ENCODE measurements around the gene SLC22A12.
A peak's percentile ranks its signal among the peaks of the same experiment; 100 is the strongest.

Gene SLC22A12

GRCh38 chr11:64590763-64591221 lies at the start of gene SLC22A12:
TSS of gene SLC22A12 (plus strand) at chr11:64591220. CDS start at chr11:64591557, 337 bp downstream.
- H3K36me3 Mint-ChIP-seq, result no peaks in the 10 kb centered on the region
- ATAC-seq (no peak), DNase-seq (ENCODE audit: low spot score in 2 of 2) (no peak)
- peaks cover 8% of the 10 kb centered on the region for H3K9me3 Mint-ChIP-seq
- H3K4me1 Mint-ChIP-seq, result no peaks in the 10 kb centered on the region
- H3K27ac Mint-ChIP-seq, result no peak within 1 kb of the TSS
- H3K4me3 Mint-ChIP-seq, result no peak within 1 kb of the TSS

GRCh38 chr11:64542172-64543125 lies 48.6 kb upstream of the SLC22A12 start:
- H3K4me1 Mint-ChIP-seq, result no peaks in the 10 kb centered on the region
- ATAC-seq (no peak), DNase-seq (ENCODE audit: low spot score in 2 of 2) (no peak)
- H3K4me3 Mint-ChIP-seq, result no peak overlapping the region
- no peaks in the 10 kb centered on the region for H3K36me3 Mint-ChIP-seq
- no peak overlapping the region for H3K27ac Mint-ChIP-seq
- no peaks in the 10 kb centered on the region for H3K9me3 Mint-ChIP-seq

GRCh38 chr11:64543818-64544217 lies 47.2 kb upstream of the SLC22A12 start:
- Mint-ChIP-seq H3K4me3 (no peak overlapping the region), H3K27ac (no peak overlapping the region), H3K9me3 (no peaks in the 10 kb centered on the region)

GRCh38 chr11:64544616-64545296 lies 46.3 kb upstream of the SLC22A12 start:
- no peaks in the 10 kb centered on the region for H3K4me1 Mint-ChIP-seq
- no peak overlapping the region for H3K27ac Mint-ChIP-seq
- H3K36me3 Mint-ChIP-seq, result no peaks in the 10 kb centered on the region
- DNase-seq (ENCODE audit: low spot score in 2 of 2) (no peak), ATAC-seq (no peak)
- H3K9me3 Mint-ChIP-seq, result no peaks in the 10 kb centered on the region
- no peak overlapping the region for H3K4me3 Mint-ChIP-seq

More at GRCh38 chr11:64543818-64544217, 47.2 kb upstream of the SLC22A12 start:
- Mint-ChIP-seq H3K4me1 (no peaks in the 10 kb centered on the region), H3K36me3 (no peaks in the 10 kb centered on the region)
- DNase-seq (ENCODE audit: low spot score in 2 of 2) (no peak), ATAC-seq (no peak)

GRCh38 chr11:64545619-64546018 lies 45.4 kb upstream of the SLC22A12 start:
- H3K27ac Mint-ChIP-seq, result no peak overlapping the region

GRCh38 chr11:64546176-64546575 lies 44.8 kb upstream of the SLC22A12 start:
- ATAC-seq (no peak), DNase-seq (ENCODE audit: low spot score in 2 of 2) (no peak)
- no peak overlapping the region for H3K4me3 Mint-ChIP-seq
- H3K36me3 Mint-ChIP-seq, result no peaks in the 10 kb centered on the region
- H3K4me1 Mint-ChIP-seq, result no peaks in the 10 kb centered on the region
- H3K9me3 Mint-ChIP-seq, result no peaks in the 10 kb centered on the region
- no peak overlapping the region for H3K27ac Mint-ChIP-seq

More at GRCh38 chr11:64545619-64546018, 45.4 kb upstream of the SLC22A12 start:
- H3K36me3 Mint-ChIP-seq, result no peaks in the 10 kb centered on the region
- no peak overlapping the region for H3K4me3 Mint-ChIP-seq
- no peaks in the 10 kb centered on the region for H3K9me3 Mint-ChIP-seq
- DNase-seq (ENCODE audit: low spot score in 2 of 2) (no peak), ATAC-seq (no peak)
- no peaks in the 10 kb centered on the region for H3K4me1 Mint-ChIP-seq

- Mint-ChIP-seq H3K4me3 (no peak overlapping the region), H3K4me1 (no peaks in the 10 kb centered on the region), H3K36me3 (no peaks in the 10 kb centered on the region), H3K9me3 (no peaks in the 10 kb centered on the region), H3K27ac (no peak overlapping the region)
- no peak for ATAC-seq
- no peak for DNase-seq (ENCODE audit: low spot score in 2 of 2)
These were observed 44.4 kb upstream of the SLC22A12 start for GRCh38 chr11:64546600-64546999.

- no peak for ATAC-seq
- no peaks in the 10 kb centered on the region for H3K4me1 Mint-ChIP-seq
- H3K36me3 Mint-ChIP-seq, result peaks cover 8% of the 10 kb centered on the region
- H3K9me3 Mint-ChIP-seq, result no peaks in the 10 kb centered on the region
- no peak overlapping the region for H3K27ac Mint-ChIP-seq
- no peak overlapping the region for H3K4me3 Mint-ChIP-seq
- DNase-seq (ENCODE audit: low spot score in 2 of 2), result no peak
These were observed 41.1 kb upstream of the SLC22A12 start for GRCh38 chr11:64549969-64550368.

GRCh38 chr11:64553554-64554201 lies 37.3 kb upstream of the SLC22A12 start:
- Mint-ChIP-seq H3K4me3 (no peak overlapping the region), H3K27ac (no peak overlapping the region), H3K4me1 (no peaks in the 10 kb centered on the region), H3K36me3 (peaks cover 8% of the 10 kb centered on the region), H3K9me3 (no peaks in the 10 kb centered on the region)
- ATAC-seq, result peak; percentile 36
- peak; percentile 40 to 70 for DNase-seq (ENCODE audit: low spot score in 2 of 2)

- no peak for ATAC-seq
- no peak overlapping the region for H3K4me3 Mint-ChIP-seq
- H3K9me3 Mint-ChIP-seq, result no peaks in the 10 kb centered on the region
- no peaks in the 10 kb centered on the region for H3K4me1 Mint-ChIP-seq
- no peak for DNase-seq (ENCODE audit: low spot score in 2 of 2)
- no peak overlapping the region for H3K27ac Mint-ChIP-seq
- H3K36me3 Mint-ChIP-seq, result peaks cover 8% of the 10 kb centered on the region
These were observed 34.8 kb upstream of the SLC22A12 start for GRCh38 chr11:64556044-64556720.

- Mint-ChIP-seq H3K9me3 (no peaks in the 10 kb centered on the region), H3K4me3 (no peak overlapping the region), H3K4me1 (no peaks in the 10 kb centered on the region), H3K36me3 (peaks cover 8% of the 10 kb centered on the region), H3K27ac (no peak overlapping the region)
- no peak for ATAC-seq
- no peak for DNase-seq (ENCODE audit: low spot score in 2 of 2)
These were observed 34.2 kb upstream of the SLC22A12 start for GRCh38 chr11:64556721-64557250.

GRCh38 chr11:64558065-64558745 lies 32.8 kb upstream of the SLC22A12 start:
- Mint-ChIP-seq H3K9me3 (no peaks in the 10 kb centered on the region), H3K4me1 (no peaks in the 10 kb centered on the region), H3K27ac (no peak overlapping the region), H3K36me3 (peaks cover 2% of the 10 kb centered on the region), H3K4me3 (no peak overlapping the region)
- ATAC-seq (no peak), DNase-seq (ENCODE audit: low spot score in 2 of 2) (no peak)

- H3K9me3 Mint-ChIP-seq, result no peaks in the 10 kb centered on the region
- DNase-seq (ENCODE audit: low spot score in 2 of 2) (no peak), ATAC-seq (no peak)
- H3K4me3 Mint-ChIP-seq, result no peak overlapping the region
- no peaks in the 10 kb centered on the region for H3K36me3 Mint-ChIP-seq
- H3K4me1 Mint-ChIP-seq, result no peaks in the 10 kb centered on the region
- H3K27ac Mint-ChIP-seq, result no peak overlapping the region
These were observed 32.2 kb upstream of the SLC22A12 start for GRCh38 chr11:64558869-64559268.

All from stimulated activated effector memory CD8-positive, alpha-beta T cell treated with anti-CD3 and anti-CD28 coated beads, Interleukin-12 subunit alpha, Interleukin-12 subunit beta, amount 100 ng/mL, for 72 hours (primary cell).